GM12872 (cell line): ENCODE measurements around the gene RAB9B.
A peak's percentile ranks its signal among the peaks of the same experiment; 100 is the strongest.

Experiments
- TF ChIP-seq, protein P1 (sequence below): IDR thresholded peaks from 3 replicates; pipeline ENCODE4 v1.5.1; 2011; ENCODE audit warnings: low read depth, mild to moderate bottlenecking, low read length, moderate library complexity; ENCODE audit not compliant: insufficient read depth

RAB9B gene

GRCh38 chrX:103849558-103849957, 17.5 kb upstream of the RAB9B start:
- TF ChIP-seq, protein P1, sequence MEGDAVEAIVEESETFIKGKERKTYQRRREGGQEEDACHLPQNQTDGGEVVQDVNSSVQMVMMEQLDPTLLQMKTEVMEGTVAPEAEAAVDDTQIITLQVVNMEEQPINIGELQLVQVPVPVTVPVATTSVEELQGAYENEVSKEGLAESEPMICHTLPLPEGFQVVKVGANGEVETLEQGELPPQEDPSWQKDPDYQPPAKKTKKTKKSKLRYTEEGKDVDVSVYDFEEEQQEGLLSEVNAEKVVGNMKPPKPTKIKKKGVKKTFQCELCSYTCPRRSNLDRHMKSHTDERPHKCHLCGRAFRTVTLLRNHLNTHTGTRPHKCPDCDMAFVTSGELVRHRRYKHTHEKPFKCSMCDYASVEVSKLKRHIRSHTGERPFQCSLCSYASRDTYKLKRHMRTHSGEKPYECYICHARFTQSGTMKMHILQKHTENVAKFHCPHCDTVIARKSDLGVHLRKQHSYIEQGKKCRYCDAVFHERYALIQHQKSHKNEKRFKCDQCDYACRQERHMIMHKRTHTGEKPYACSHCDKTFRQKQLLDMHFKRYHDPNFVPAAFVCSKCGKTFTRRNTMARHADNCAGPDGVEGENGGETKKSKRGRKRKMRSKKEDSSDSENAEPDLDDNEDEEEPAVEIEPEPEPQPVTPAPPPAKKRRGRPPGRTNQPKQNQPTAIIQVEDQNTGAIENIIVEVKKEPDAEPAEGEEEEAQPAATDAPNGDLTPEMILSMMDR, result no peak

- TF ChIP-seq, protein P1, result no peak
Observed at GRCh38 chrX:103847174-103847870, 15.3 kb upstream of the RAB9B start.

DNA sequence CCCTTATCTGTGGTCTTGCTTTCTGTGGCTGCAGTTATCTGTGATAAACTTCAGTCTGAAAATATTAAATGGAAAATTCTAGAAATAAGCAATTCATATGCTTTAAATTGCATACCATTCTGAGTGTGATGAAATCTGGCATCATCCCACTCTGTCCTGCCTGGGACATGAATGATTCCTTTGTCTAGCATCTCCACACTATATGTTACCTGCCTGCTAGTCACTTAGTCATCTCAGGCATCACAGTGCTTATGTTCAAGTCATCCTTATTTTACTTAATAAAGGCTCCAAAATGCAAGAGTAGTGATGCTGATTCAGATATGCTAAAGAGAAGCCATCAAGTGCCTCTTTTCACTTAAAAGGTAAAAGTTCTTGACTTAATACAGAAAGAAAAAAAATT, 14.3 kb upstream of the RAB9B start:
- TF ChIP-seq, protein P1, result no peak

DNA sequence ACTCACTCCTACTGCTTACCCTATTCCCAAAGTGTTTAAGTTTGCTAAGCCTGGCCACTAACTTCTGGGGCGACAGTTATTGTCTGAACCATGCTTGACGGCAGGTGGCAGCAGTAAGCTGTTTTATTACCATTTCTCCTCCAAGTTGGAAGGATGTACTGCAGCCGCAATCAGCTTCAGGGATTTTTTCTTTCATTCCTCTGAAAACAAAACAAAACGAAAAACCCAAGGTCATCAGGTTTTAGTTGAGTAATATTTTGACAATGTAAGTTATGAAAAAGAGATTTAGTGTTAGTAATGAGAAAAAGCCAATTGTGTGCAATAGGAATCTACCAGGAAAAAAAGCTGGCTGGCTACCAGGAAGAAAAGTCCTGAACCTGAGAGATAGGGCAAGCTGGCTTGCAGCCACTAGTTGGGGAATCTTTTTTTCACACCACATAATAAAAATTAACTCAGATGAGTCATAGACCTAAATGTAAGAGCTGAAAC, 13.2 kb upstream of the RAB9B start:
- TF ChIP-seq, protein P1, result peak; percentile 56; the same call in 2 of the 3 replicates

GRCh38 chrX:103839404-103839803, 7.3 kb upstream of the RAB9B start:
- TF ChIP-seq, protein P1, result no peak

DNA sequence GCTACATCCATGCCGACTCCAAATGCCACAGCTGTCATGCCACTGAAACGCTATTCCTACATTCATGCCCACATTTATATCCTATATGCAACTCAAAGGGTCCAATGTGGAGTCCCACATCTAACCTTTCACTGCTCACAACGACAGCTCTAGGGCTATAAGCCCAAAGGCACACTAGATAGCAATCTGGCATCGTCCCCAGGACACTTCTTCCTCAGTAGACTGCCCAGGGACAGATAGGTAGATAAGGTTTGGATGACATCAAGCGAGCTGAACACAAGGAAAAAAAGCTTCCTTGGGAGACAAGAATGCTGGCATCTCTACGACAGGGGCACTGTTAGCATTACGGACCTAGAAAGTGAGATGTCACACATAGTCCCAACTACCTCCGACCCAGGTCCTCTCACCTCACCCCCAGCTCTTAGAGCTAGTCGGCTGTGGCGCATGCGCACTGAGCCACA, 685 bp downstream of the RAB9B start:
- TF ChIP-seq, protein P1, result no peak

DNA sequence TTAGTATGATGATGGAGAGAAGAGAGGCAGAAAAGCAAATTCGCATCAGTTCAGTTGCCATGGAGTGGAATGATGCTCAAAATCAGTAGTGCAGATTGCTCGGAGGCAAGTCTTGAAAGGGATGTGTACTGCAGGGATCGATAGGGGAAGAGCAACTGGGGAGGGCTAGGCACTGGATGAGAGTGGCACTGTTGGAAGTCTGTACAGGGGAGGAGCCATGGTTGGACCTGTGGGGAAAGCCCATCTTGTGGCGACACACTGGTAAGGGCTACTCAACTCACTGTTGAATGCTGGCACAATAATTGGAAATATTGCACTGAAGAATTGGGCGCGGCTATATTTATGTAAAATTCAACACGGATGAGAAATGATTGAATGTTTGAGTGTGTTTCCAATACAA, 1.2 kb downstream of the RAB9B start:
- TF ChIP-seq, protein P1, result no peak
